SK-N-SH (cell line): ENCODE data around the gene YTHDF1. TPM values are rescaled to one million over a fixed set of nuclear protein-coding genes. Genes with fewer than 3 reads are reported as not detected.

Source experiments
- CTCF ChIA-PET: fragments of 300-600, 350-600 bp; formaldehyde crosslinking; extraction: SDS; loops from one replicate; lab custom pipeline; 2021; lab: Yijun Ruan, JAX
- POLR2A ChIA-PET: fragments of 350-600 bp; sonication (Branson Sonifier 250); formaldehyde crosslinking; extraction: SDS; loops from one replicate; lab custom pipeline; 2020; ENCODE audit warnings: antibody characterized with exemption, inconsistent platforms; lab: Yijun Ruan, JAX
- DNase-seq: peaks from one replicate; pipeline ENCODE4 v3.0.0; 2012
- H2AFZ ChIP-seq: fragments of 200-600 bp; sonication (generic); 2 replicates; pipeline ENCODE4 v1.8.1; 2016; ENCODE audit warnings: antibody characterized with exemption, mild to moderate bottlenecking, low read depth
- H3F3A ChIP-seq: fragments of 200-600 bp; sonication (generic); replicated peaks from 2 replicates; pipeline ENCODE3; 2016; ENCODE audit warnings: antibody characterized with exemption, mild to moderate bottlenecking; ENCODE audit not compliant: insufficient read depth
- H3K27ac ChIP-seq, 2 experiments: fragments of 200-500 bp in 1 of 2; fragments of 200-600 bp in 1 of 2; sonication (Bioruptor generic) in 1 of 2; sonication (generic), shearing (Covaris generic) in 1 of 2; 2 replicates each; pipeline versions ENCODE4 v1.5.1 to v1.6.1; 2014 to 2016; ENCODE audit warnings: low read depth in 2 of 2, inconsistent platforms in 1 of 2, low read length in 1 of 2, mild to moderate bottlenecking in 1 of 2, mixed read lengths in 1 of 2
- H3K27me3 ChIP-seq: fragments of 200-600 bp; sonication (generic), shearing (Covaris generic); 2 replicates; pipeline ENCODE4 v1.6.1; 2016; ENCODE audit warnings: mixed run types; ENCODE audit not compliant: insufficient read depth
- H3K36me3 ChIP-seq, 2 experiments: fragments of 200-500 bp in 1 of 2; fragments of 200-600 bp in 1 of 2; sonication (Bioruptor generic) in 1 of 2; sonication (generic) in 1 of 2; replicated peaks in 1 of 2; 2 replicates each; pipeline versions ENCODE3 to v1.5.1; 2014 to 2016; ENCODE audit warnings: low read length in 1 of 2, mild to moderate bottlenecking in 1 of 2; ENCODE audit not compliant: insufficient read depth in 2 of 2, control insufficient read depth in 1 of 2
- H3K4me1 ChIP-seq, 2 experiments: fragments of 200-500 bp in 1 of 2; fragments of 200-600 bp in 1 of 2; sonication (Bioruptor generic) in 1 of 2; sonication (generic), shearing (Covaris generic) in 1 of 2; 2 replicates each; pipeline versions ENCODE4 v1.5.1 to v1.6.1; 2014 to 2016; ENCODE audit warnings: low read depth in 1 of 2, low read length in 1 of 2, mixed run types in 1 of 2; ENCODE audit not compliant: insufficient read depth in 2 of 2, control insufficient read depth in 1 of 2
- H3K4me2 ChIP-seq: fragments of 200-600 bp; sonication (generic), shearing (Covaris generic); 2 replicates; pipeline ENCODE4 v1.6.1; 2017; ENCODE audit warnings: mixed run types
- H3K4me3 ChIP-seq, 2 experiments: fragments of 200-500 bp in 1 of 2; fragments of 200-600 bp in 1 of 2; sonication (Bioruptor generic) in 1 of 2; sonication (generic), shearing (Covaris generic) in 1 of 2; 2 replicates each; pipeline versions ENCODE4 v1.5.1 to v1.8.1; 2014 to 2016; ENCODE audit warnings: low read depth in 2 of 2, inconsistent platforms in 1 of 2, low read length in 1 of 2, mild to moderate bottlenecking in 1 of 2, mixed read lengths in 1 of 2, moderate library complexity in 1 of 2
- H3K79me2 ChIP-seq: fragments of 200-600 bp; sonication (generic); 2 replicates; pipeline ENCODE4 v1.8.1; 2017; ENCODE audit warnings: mild to moderate bottlenecking; ENCODE audit not compliant: insufficient read depth
- H3K9ac ChIP-seq: fragments of 200-600 bp; sonication (generic); 2 replicates; pipeline ENCODE4 v1.6.1; 2017; ENCODE audit warnings: mixed run types
- H3K9me2 ChIP-seq: fragments of 200-600 bp; sonication (generic); 2 replicates; pipeline ENCODE4 v1.6.1; 2017; ENCODE audit warnings: mixed run types
- H3K9me3 ChIP-seq: fragments of 200-600 bp; sonication (generic); 2 replicates; pipeline ENCODE4 v1.6.1; 2017; ENCODE audit warnings: mixed run types, mild to moderate bottlenecking, moderate library complexity
- H4K20me1 ChIP-seq: fragments of 200-600 bp; sonication (generic); 2 replicates; pipeline ENCODE4 v1.6.1; 2017; ENCODE audit warnings: mild to moderate bottlenecking, mixed run types; ENCODE audit not compliant: insufficient read depth
- CHD2 ChIP-seq: fragments of 150-350 bp; IDR thresholded peaks from 2 replicates; pipeline ENCODE4 v1.6.1; 2018; ENCODE audit warnings: low read length; ENCODE audit not compliant: partially characterized antibody
- ELF1 ChIP-seq: IDR thresholded peaks from 2 replicates; pipeline ENCODE4 v1.4.0; 2012
- GABPA ChIP-seq: IDR thresholded peaks from 2 replicates; pipeline ENCODE4 v1.4.0; 2012; ENCODE audit warnings: low read depth, mild to moderate bottlenecking
- IRF3 ChIP-seq: fragments of 150-350 bp; IDR thresholded peaks from 2 replicates; pipeline ENCODE4 v1.6.1; 2016; ENCODE audit warnings: mild to moderate bottlenecking, low read depth, low read length
- JUND ChIP-seq: IDR thresholded peaks from 2 replicates; pipeline ENCODE4 v1.4.0; 2012
- MAX ChIP-seq: IDR thresholded peaks from 2 replicates; pipeline ENCODE4 v1.4.0; 2012; ENCODE audit warnings: low read depth
- NFIC ChIP-seq: IDR thresholded peaks from 2 replicates; pipeline ENCODE4 v1.4.0; 2012; ENCODE audit warnings: borderline replicate concordance
- PBX3 ChIP-seq: IDR thresholded peaks from 2 replicates; pipeline ENCODE4; 2012
- POLR2AphosphoS5 ChIP-seq: IDR thresholded peaks from 2 replicates; pipeline ENCODE4 v1.6.1; 2012; ENCODE audit warnings: low read depth, low read length
- REST ChIP-seq: IDR thresholded peaks from 2 replicates; pipeline ENCODE4 v1.6.1; 2012; ENCODE audit warnings: mild to moderate bottlenecking, low read depth, low read length, moderate library complexity
- SIN3A ChIP-seq: IDR thresholded peaks from 2 replicates; pipeline ENCODE4 v1.6.1; 2012; ENCODE audit warnings: low read depth, mild to moderate bottlenecking, low read length, moderate library complexity, borderline replicate concordance
- TCF12 ChIP-seq: IDR thresholded peaks from 2 replicates; pipeline ENCODE4 v1.4.0; 2012
- USF1 ChIP-seq: IDR thresholded peaks from 2 replicates; pipeline ENCODE4 v1.4.0; 2012; ENCODE audit warnings: low read depth, borderline replicate concordance
- ZBTB33 ChIP-seq: IDR thresholded peaks from 2 replicates; pipeline ENCODE4 v1.4.0; 2012; ENCODE audit warnings: low read depth, borderline replicate concordance
- WGBS: methylation state at CpG from one replicate; pipeline ENCODE4 v1.1.6; 2017; ENCODE audit warnings: low lambda C conversion rate; 5-methylcytosine and 5-hydroxymethylcytosine counted together
- polyA plus RNA-seq, 3 experiments: library from polyadenylated mRNA; depleted of rRNA; stranded (reverse); fragments of >200 nt; gene quantifications; 2 replicates each; pipeline ENCODE4 v1.2.3, GENCODE V29; 2012

The YTHDF1 gene
- polyA plus RNA-seq, 1 of the 3 experiments (the other 2 are of a cell fraction), result 17.0 TPM

GRCh38 chr20:63151554-63152321, 64.2 kb downstream of the YTHDF1 start:
- Histone ChIP-seq H3K27me3 (peaks cover 52% of the 10 kb centered on the region), H3F3A (no peaks in the 10 kb centered on the region), H3K36me3 (no peaks in the 10 kb centered on the region), H3K9me3 (peaks cover 9% of the 10 kb centered on the region), H3K9ac (no peak overlapping the region), H2AFZ (no peak overlapping the region), H3K4me1 (no peaks in the 10 kb centered on the region), H3K27ac (no peak overlapping the region), H4K20me1 (no peaks in the 10 kb centered on the region), H3K9me2 (no peaks in the 10 kb centered on the region), H3K79me2 (no peaks in the 10 kb centered on the region), H3K4me2 (no peak overlapping the region), H3K4me3 (no peak overlapping the region)
- CTCF ChIA-PET, result interaction anchor here (0.8 to 1.8 kb wide), 4 partner anchors 24 to 121 kb away, joined by 3 to 6 read pairs (median 4); no protein-coding TSS in a partner anchor
- no peak for DNase-seq
- POLR2A ChIA-PET, result no interaction called here
- 29% methylated on average over 27 of the region's 40 CpGs for WGBS
- TF ChIP-seq PBX3, result no peak
- no peak for TF ChIP-seq REST
- no peak for TF ChIP-seq NFIC
- TF ChIP-seq CHD2, result no peak
- TF ChIP-seq TCF12, result no peak
- no peak for TF ChIP-seq GABPA
- no peak for TF ChIP-seq USF1
- TF ChIP-seq IRF3, result no peak
- TF ChIP-seq ZBTB33, result no peak
- no peak for TF ChIP-seq SIN3A
- no peak for TF ChIP-seq POLR2AphosphoS5
- TF ChIP-seq MAX, result no peak
- TF ChIP-seq JUND, result no peak
- no peak for TF ChIP-seq ELF1
